H1 (cell line): ENCODE data around the gene RTL5. TPM values are rescaled to one million over a fixed set of nuclear protein-coding genes. Genes with fewer than 3 reads are reported as not detected.

Experiments used
- CBX8 ChIP-seq: fragments of 300-800, 300-1000 bp; sonication (generic); IDR thresholded peaks from 2 replicates; pipeline ENCODE4 v1.7.1; 2016; ENCODE audit warnings: low read depth, low read length, borderline replicate concordance
- PHF8 ChIP-seq: fragments of 200-600 bp; sonication (generic); conservative IDR thresholded peaks from 2 replicates; pipeline ENCODE4 v1.7.1; 2012; ENCODE audit warnings: low read depth, mild to moderate bottlenecking, inconsistent platforms, low read length, moderate library complexity
- POLR2A ChIP-seq, 2 experiments: IDR thresholded peaks; 1 replicate in 1 of 2; 2 replicates in 1 of 2; pipeline ENCODE4 v1.6.1; 2011; ENCODE audit warnings: low read depth in 2 of 2, low read length in 2 of 2, mild to moderate bottlenecking in 2 of 2; ENCODE audit errors: control extremely low read depth in 1 of 2
- POU5F1 ChIP-seq: IDR thresholded peaks from 2 replicates; pipeline ENCODE4 v1.6.1; 2011; ENCODE audit warnings: low read depth, mild to moderate bottlenecking, low read length, moderate library complexity
- RNF2 ChIP-seq: fragments of 200-900, 300-1000 bp; sonication (generic); IDR thresholded peaks from 2 replicates; pipeline ENCODE4 v1.7.1; 2016; ENCODE audit warnings: borderline replicate concordance, low read depth, mild to moderate bottlenecking, antibody characterized with exemption, low read length; ENCODE audit not compliant: poor library complexity, severe bottlenecking; ENCODE audit errors: missing control alignments
- polyA plus RNA-seq, 7 experiments: library from polyadenylated mRNA; depleted of rRNA in 3 of 7; stranded (reverse) in 5 of 7; unstranded in 2 of 7; fragments of >200 nt in 5 of 7; fragments of 200-250 nt in 2 of 7; gene quantifications; 1 replicate in 5 of 7; 2 replicates in 1 of 7; 4 replicates in 1 of 7; pipeline versions ENCODE4 v1.2.1 to v1.2.3, GENCODE V29; 2011 to 2013; ENCODE audit warnings: missing spikeins in 2 of 7, mixed read lengths in 2 of 7
- total RNA-seq: library from RNA; stranded (reverse); fragmentation: NEBNext Ultra II Directional; extraction: Animal tissue kit (Norgen Biotek cat#: 25700); gene quantifications from 2 replicates; pipeline ENCODE4 v1.2.1, GENCODE V29; 2021

Gene RTL5
- total and polyA plus RNA-seq, 2 of the 8 experiments (the other 6 are each of a cell fraction or from before 2014, with no cell fraction given), result 0.57 to 1.9 TPM

DNA sequence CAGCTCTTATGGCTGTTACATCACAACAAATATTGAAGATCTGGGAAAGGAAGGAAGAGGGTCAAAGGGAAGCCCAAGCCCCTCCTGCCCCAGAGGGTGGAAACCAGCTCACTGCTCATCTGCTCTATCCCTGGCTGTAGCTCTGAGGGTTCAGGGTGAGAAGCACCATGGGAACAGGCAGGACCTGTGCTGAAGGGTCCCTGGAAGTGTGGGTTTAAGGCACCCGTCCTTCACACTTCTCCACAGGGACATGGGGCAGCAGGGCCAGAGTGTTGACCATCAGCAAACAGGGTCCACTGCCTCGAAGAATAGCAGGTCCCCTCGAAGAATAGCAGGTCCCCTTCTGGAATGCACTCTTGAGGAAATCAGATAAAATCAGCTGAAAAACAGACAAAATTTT is 4.4 kb downstream of the RTL5 start (continued):
- no peak for TF ChIP-seq PHF8
- TF ChIP-seq POU5F1, result no peak
- no peak for TF ChIP-seq RNF2
- TF ChIP-seq CBX8, result no peak
- TF ChIP-seq POLR2A (IDR thresholded peaks at IDR 0.05; ENCODE audit: control extremely low read depth in 1 of 2, low read depth in 2 of 2, low read length in 2 of 2), result no peak
- TF ChIP-seq, all 59 proteins: peak for 0
